GM12878 (cell line): ENCODE results near the gene ADAR. TPM values are rescaled to one million over a fixed set of nuclear protein-coding genes. Genes with fewer than 3 reads are reported as not detected.

Experiments used
- ATAC-seq: fragments of 200-7000 bp; cut with Tn5 transposase; 3 replicates; pipeline ENCODE4 v1.9.1; 2020; ENCODE audit warnings: mild to moderate bottlenecking, moderate library complexity
- BruUV-seq: library from RNA; stranded (reverse); fragments of 400-500 nt; replicated peaks from 2 replicates; lab custom pipeline; 2021; lab: Mats Ljungman, UMichigan
- CTCF ChIA-PET: fragments of 300-600 bp; sonication (Branson Sonifier 250); formaldehyde crosslinking; extraction: SDS; loops from one replicate; lab custom pipeline; 2021; ENCODE audit warnings: inconsistent platforms; lab: Yijun Ruan, JAX
- POLR2A ChIA-PET: fragments of 350-600 bp; formaldehyde crosslinking; extraction: SDS; loops from one replicate; lab custom pipeline; 2021; ENCODE audit warnings: inconsistent platforms; lab: Charles Lee
- RAD21 ChIA-PET: fragments of 300-600 bp; sonication (Branson Sonifier 250); formaldehyde crosslinking; loops from one replicate; lab custom pipeline; 2023; ENCODE audit warnings: antibody characterized with exemption; ENCODE audit not compliant: unreplicated experiment; lab: Charles Lee
- SMC1A ChIA-PET: fragments of 300-600 bp; sonication (Branson Sonifier 250); formaldehyde crosslinking; loops from one replicate; lab custom pipeline; 2023; ENCODE audit not compliant: unreplicated experiment, uncharacterized antibody; lab: Charles Lee
- DNase-seq: peaks from one replicate; pipeline ENCODE4 v3.0.0-alpha.2; 2011; ENCODE audit warnings: low read depth, low spot score
- FAIRE-seq: peaks from 3 replicates; lab custom pipeline; 2011; peaks lifted over from hg19 to GRCh38; lab: Jason Lieb, UNC
- H2AFZ ChIP-seq: 2 replicates; pipeline ENCODE4 v1.6.0; 2011; ENCODE audit warnings: low read depth, low read length, control low read depth; ENCODE audit not compliant: control insufficient read depth
- H3K27ac ChIP-seq: 2 replicates; pipeline ENCODE4 v1.5.1; 2011; ENCODE audit warnings: control low read depth; ENCODE audit not compliant: control insufficient read depth, insufficient read depth
- H3K27me3 ChIP-seq, 2 experiments: replicated peaks in 1 of 2; 2 replicates each; pipeline versions ENCODE4 v1.6.0 to v1.6.1; 2011; ENCODE audit warnings: low read length in 1 of 2; ENCODE audit not compliant: control insufficient read depth in 2 of 2, insufficient read depth in 2 of 2
- H3K36me3 ChIP-seq, 2 experiments: 2 replicates each; pipeline ENCODE4 v1.5.1; 2011; ENCODE audit warnings: low read length in 1 of 2; ENCODE audit not compliant: control insufficient read depth in 2 of 2, insufficient read depth in 2 of 2
- H3K4me1 ChIP-seq: 2 replicates; pipeline ENCODE4 v1.6.1; 2011; ENCODE audit warnings: mild to moderate bottlenecking, low read length, moderate library complexity, mixed read lengths; ENCODE audit not compliant: control insufficient read depth, insufficient read depth
- H3K4me2 ChIP-seq: 2 replicates; pipeline ENCODE4 v1.6.0; 2011; ENCODE audit warnings: control low read depth; ENCODE audit not compliant: control insufficient read depth, insufficient read depth
- H3K4me3 ChIP-seq: fragments of 200-600 bp; sonication (generic); 2 replicates; pipeline ENCODE4 v1.5.1; 2016
- H3K79me2 ChIP-seq: 2 replicates; pipeline ENCODE4 v1.6.0; 2011; ENCODE audit warnings: low read length; ENCODE audit not compliant: control insufficient read depth, insufficient read depth
- H3K9ac ChIP-seq: 2 replicates; pipeline ENCODE4 v1.8.0; 2011; ENCODE audit warnings: low read length, control low read depth, mixed read lengths; ENCODE audit not compliant: control insufficient read depth, insufficient read depth
- H3K9me3 ChIP-seq: replicated peaks from 3 replicates; pipeline ENCODE4 v1.5.1; 2011; ENCODE audit warnings: mild to moderate bottlenecking, low read length; ENCODE audit not compliant: control insufficient read depth, insufficient read depth
- H4K20me1 ChIP-seq: 2 replicates; pipeline ENCODE4 v1.6.0; 2011; ENCODE audit not compliant: control insufficient read depth, insufficient read depth
- CHD4 ChIP-seq: fragments of 200-600 bp; sonication (generic); IDR thresholded peaks from 2 replicates; pipeline ENCODE4 v1.6.1; 2016; ENCODE audit warnings: mild to moderate bottlenecking
- HCFC1 ChIP-seq: fragments of 150-350 bp; IDR thresholded peaks from 2 replicates; pipeline ENCODE4 v1.6.1; 2014; ENCODE audit warnings: low read length
- IKZF2 ChIP-seq, 2 experiments: fragments of 450-650 bp; IDR thresholded peaks; 2 replicates each; pipeline ENCODE4 v1.6.1; 2017; ENCODE audit warnings: mild to moderate bottlenecking in 2 of 2, moderate library complexity in 2 of 2
- KAT2A ChIP-seq: conservative IDR thresholded peaks from 2 replicates; pipeline ENCODE4 v1.6.1; 2011; ENCODE audit warnings: low read depth, low read length; ENCODE audit not compliant: control insufficient read depth
- MYB ChIP-seq: fragments of 150-350 bp; IDR thresholded peaks from 2 replicates; pipeline ENCODE4 v1.6.1; 2014; ENCODE audit warnings: mild to moderate bottlenecking, low read depth, low read length, borderline replicate concordance
- NR2F1 ChIP-seq: fragments of 450-650 bp; conservative IDR thresholded peaks from 2 replicates; pipeline ENCODE4 v1.6.1; 2017; ENCODE audit warnings: mild to moderate bottlenecking
- PAX5 ChIP-seq: IDR thresholded peaks from 2 replicates; pipeline ENCODE4 v1.6.1; 2011; ENCODE audit warnings: low read depth, low read length, borderline replicate concordance
- TBL1XR1 ChIP-seq: IDR thresholded peaks from 2 replicates; pipeline ENCODE4 v1.6.1; 2012; ENCODE audit warnings: low read depth, low read length, improper control_type of control experiment
- TCF3 ChIP-seq: IDR thresholded peaks from 2 replicates; pipeline ENCODE4 v1.6.1; 2012; ENCODE audit warnings: low read depth, mild to moderate bottlenecking, low read length, borderline replicate concordance; ENCODE audit not compliant: insufficient read depth
- ZBTB40 ChIP-seq: fragments of 450-650 bp; IDR thresholded peaks from 2 replicates; pipeline ENCODE4 v1.6.1; 2016; ENCODE audit warnings: mild to moderate bottlenecking, moderate library complexity, borderline replicate concordance
- ZNF24 ChIP-seq: fragments of 450-650 bp; IDR thresholded peaks from 2 replicates; pipeline ENCODE4 v1.6.1; 2017; ENCODE audit warnings: antibody characterized with exemption, mild to moderate bottlenecking
- ZNF622 ChIP-seq: fragments of 450-650 bp; IDR thresholded peaks from 2 replicates; pipeline ENCODE4 v1.6.1; 2017; ENCODE audit warnings: mild to moderate bottlenecking, inconsistent platforms
- ZZZ3 ChIP-seq: IDR thresholded peaks from 2 replicates; pipeline ENCODE4 v1.6.1; 2011; ENCODE audit warnings: low read depth; ENCODE audit not compliant: control insufficient read depth, insufficient read length
- WGBS: methylation state at CpG from one replicate; pipeline ENCODE4 v1.1.6; 2016; ENCODE audit warnings: low lambda C conversion rate; ENCODE audit not compliant: insufficient replicate concordance, insufficient coverage; ENCODE audit errors: missing lambda C conversion rate; 5-methylcytosine and 5-hydroxymethylcytosine counted together
- in situ Hi-C: fragments of 300-500 bp; cut with MboI; formaldehyde crosslinking; loops from 9 replicates; pipeline ENCODE4 v1.14.3; 2018; ENCODE audit warnings: mixed read lengths
- intact Hi-C: fragments of 100-400 bp; cut with micrococcal nuclease; formaldehyde crosslinking; loops from one replicate; pipeline ENCODE4 v1.14.2; 2022; ENCODE audit not compliant: unreplicated experiment
- polyA plus RNA-seq, 11 experiments: library from polyadenylated mRNA; depleted of rRNA in 4 of 11; unstranded in 6 of 11; stranded (reverse) in 5 of 11; fragments of >200 nt; fragmentation: Nextera tagmentation in 4 of 11; fragmentation: Illumina TruSeq in 1 of 11; extraction: Ambion mirVana in 4 of 11; extraction: Trizol in 1 of 11; gene quantifications; 1 replicate in 1 of 11; 2 replicates in 10 of 11; pipeline versions ENCODE4 v1.2.1 to v1.2.3, GENCODE V29; 2011 to 2016; ENCODE audit warnings: inconsistent platforms in 2 of 11, missing spikeins in 2 of 11, low read depth in 1 of 11
- total RNA-seq, 4 experiments: library from RNA; depleted of rRNA in 3 of 4; stranded (reverse); fragments of >200 nt in 3 of 4; fragmentation: Illumina TruSeq in 1 of 4; extraction: Trizol in 1 of 4; gene quantifications; 2 replicates each; pipeline versions ENCODE4 v1.2.1 to v1.2.3, GENCODE V29; 2013 to 2021
- TF ChIP-seq, protein P1 (sequence below): fragments of 150-350 bp; IDR thresholded peaks from 2 replicates; pipeline ENCODE4 v1.6.1; 2014; ENCODE audit warnings: mild to moderate bottlenecking, low read depth, low read length
- TF ChIP-seq, protein P2 (sequence below): fragments of 450-650 bp; conservative IDR thresholded peaks from 2 replicates; pipeline ENCODE4 v1.6.1; 2017; ENCODE audit warnings: mild to moderate bottlenecking, moderate library complexity
- TF ChIP-seq, protein P3 (sequence below): IDR thresholded peaks from 2 replicates; pipeline ENCODE4 v1.6.1; 2011; ENCODE audit warnings: borderline replicate concordance, low read depth, mild to moderate bottlenecking, moderate library complexity, low read length; ENCODE audit not compliant: insufficient read depth, poor library complexity, severe bottlenecking

The ADAR gene
- total and polyA plus RNA-seq, 10 of the 15 experiments (the other 5 are each of a cell fraction or from before 2014, with no cell fraction given): 55.5 to 413 (median 176) TPM

DNA sequence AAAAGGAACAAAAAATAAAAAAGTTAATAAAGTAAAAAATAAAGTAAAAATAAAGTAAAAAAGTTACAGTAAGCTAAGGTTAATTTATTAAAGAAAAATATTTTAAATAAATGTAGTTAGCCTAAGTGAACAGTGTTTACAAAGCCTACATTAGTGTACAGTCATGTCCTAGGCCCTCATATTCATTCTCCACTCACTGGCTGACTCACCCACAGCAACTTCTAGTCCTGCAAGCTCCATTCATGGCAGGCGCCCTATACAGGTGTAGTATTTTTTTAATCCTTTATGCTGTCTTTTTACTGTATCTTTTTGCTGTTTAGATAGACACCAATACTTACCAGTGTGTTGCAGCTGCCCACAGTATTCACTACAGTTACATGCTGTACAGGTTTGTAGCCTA lies 12.4 kb downstream of the ADAR start:
- DNase-seq: no peak
- H3K4me1 ChIP-seq: no peaks in the 10 kb centered on the region
- no peak for FAIRE-seq
- peaks cover 25% of the 10 kb centered on the region for H3K79me2 ChIP-seq
- intact Hi-C loops (no loop called here), in situ Hi-C loops (no loop called here)
- H3K27ac ChIP-seq: no peak overlapping the region
- H3K27me3 ChIP-seq: no peaks in the 10 kb centered on the region
- ChIA-PET SMC1A (interaction anchor here (0.9 to 6.0 kb wide), 5 partner anchors 10 to 74 kb away, joined by 4 to 36 read pairs (median 9); no protein-coding TSS in a partner anchor), RAD21 (interaction anchor here (0.6 to 1.4 kb wide), 2 partner anchors 10 to 309 kb away, joined by 3 to 5 read pairs; no protein-coding TSS in a partner anchor), POLR2A (interaction anchor here (1.2 to 2.5 kb wide), 2 partner anchors 10 to 36 kb away, joined by 3 to 9 read pairs; no protein-coding TSS in a partner anchor), CTCF (interaction anchor here (0.9 to 2.7 kb wide), 3 partner anchors 12 to 287 kb away, joined by 3 to 15 read pairs (median 4); no protein-coding TSS in a partner anchor)
- 88% methylated on average over 1 of the region's 1 CpG for WGBS
- peaks cover 9% of the 10 kb centered on the region for H4K20me1 ChIP-seq
- no peak overlapping the region for H3K9ac ChIP-seq
- H3K4me2 ChIP-seq: no peak overlapping the region
- H3K4me3 ChIP-seq: no peak overlapping the region
- no peak for ATAC-seq
- peaks cover 40 to 62% of the 10 kb centered on the region in 2 experiments for H3K36me3 ChIP-seq
- H3K9me3 ChIP-seq: no peaks in the 10 kb centered on the region
- BruUV-seq: no TSS peak
- H2AFZ ChIP-seq: no peak overlapping the region
- TF ChIP-seq PAX5: no peak
- no peak for TF ChIP-seq NR2F1
- TF ChIP-seq CHD4: no peak
- TF ChIP-seq TCF3: no peak
- TF ChIP-seq, protein P1, sequence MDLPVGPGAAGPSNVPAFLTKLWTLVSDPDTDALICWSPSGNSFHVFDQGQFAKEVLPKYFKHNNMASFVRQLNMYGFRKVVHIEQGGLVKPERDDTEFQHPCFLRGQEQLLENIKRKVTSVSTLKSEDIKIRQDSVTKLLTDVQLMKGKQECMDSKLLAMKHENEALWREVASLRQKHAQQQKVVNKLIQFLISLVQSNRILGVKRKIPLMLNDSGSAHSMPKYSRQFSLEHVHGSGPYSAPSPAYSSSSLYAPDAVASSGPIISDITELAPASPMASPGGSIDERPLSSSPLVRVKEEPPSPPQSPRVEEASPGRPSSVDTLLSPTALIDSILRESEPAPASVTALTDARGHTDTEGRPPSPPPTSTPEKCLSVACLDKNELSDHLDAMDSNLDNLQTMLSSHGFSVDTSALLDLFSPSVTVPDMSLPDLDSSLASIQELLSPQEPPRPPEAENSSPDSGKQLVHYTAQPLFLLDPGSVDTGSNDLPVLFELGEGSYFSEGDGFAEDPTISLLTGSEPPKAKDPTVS: no peak
- TF ChIP-seq ZBTB40: no peak
- TF ChIP-seq, protein P2, sequence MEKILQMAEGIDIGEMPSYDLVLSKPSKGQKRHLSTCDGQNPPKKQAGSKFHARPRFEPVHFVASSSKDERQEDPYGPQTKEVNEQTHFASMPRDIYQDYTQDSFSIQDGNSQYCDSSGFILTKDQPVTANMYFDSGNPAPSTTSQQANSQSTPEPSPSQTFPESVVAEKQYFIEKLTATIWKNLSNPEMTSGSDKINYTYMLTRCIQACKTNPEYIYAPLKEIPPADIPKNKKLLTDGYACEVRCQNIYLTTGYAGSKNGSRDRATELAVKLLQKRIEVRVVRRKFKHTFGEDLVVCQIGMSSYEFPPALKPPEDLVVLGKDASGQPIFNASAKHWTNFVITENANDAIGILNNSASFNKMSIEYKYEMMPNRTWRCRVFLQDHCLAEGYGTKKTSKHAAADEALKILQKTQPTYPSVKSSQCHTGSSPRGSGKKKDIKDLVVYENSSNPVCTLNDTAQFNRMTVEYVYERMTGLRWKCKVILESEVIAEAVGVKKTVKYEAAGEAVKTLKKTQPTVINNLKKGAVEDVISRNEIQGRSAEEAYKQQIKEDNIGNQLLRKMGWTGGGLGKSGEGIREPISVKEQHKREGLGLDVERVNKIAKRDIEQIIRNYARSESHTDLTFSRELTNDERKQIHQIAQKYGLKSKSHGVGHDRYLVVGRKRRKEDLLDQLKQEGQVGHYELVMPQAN: no peak
- no peak for TF ChIP-seq HCFC1
- no peak for TF ChIP-seq KAT2A
- TF ChIP-seq ZNF622: no peak
- no peak for TF ChIP-seq ZNF24
- no peak for TF ChIP-seq TBL1XR1
- TF ChIP-seq, protein P3, sequence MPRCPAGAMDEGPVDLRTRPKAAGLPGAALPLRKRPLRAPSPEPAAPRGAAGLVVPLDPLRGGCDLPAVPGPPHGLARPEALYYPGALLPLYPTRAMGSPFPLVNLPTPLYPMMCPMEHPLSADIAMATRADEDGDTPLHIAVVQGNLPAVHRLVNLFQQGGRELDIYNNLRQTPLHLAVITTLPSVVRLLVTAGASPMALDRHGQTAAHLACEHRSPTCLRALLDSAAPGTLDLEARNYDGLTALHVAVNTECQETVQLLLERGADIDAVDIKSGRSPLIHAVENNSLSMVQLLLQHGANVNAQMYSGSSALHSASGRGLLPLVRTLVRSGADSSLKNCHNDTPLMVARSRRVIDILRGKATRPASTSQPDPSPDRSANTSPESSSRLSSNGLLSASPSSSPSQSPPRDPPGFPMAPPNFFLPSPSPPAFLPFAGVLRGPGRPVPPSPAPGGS: no peak
- no peak for TF ChIP-seq MYB
- TF ChIP-seq ZZZ3: no peak
- TF ChIP-seq IKZF2 (IDR thresholded peaks at IDR 0.05): no peak
